ENCODE measurements around the gene RBBP8. TPM values are rescaled to one million over a fixed set of nuclear protein-coding genes. Genes with fewer than 3 reads are reported as not detected.

RBBP8 gene
- total RNA-seq, 1 experiment from 2014 or later = 62.4 TPM

DNA sequence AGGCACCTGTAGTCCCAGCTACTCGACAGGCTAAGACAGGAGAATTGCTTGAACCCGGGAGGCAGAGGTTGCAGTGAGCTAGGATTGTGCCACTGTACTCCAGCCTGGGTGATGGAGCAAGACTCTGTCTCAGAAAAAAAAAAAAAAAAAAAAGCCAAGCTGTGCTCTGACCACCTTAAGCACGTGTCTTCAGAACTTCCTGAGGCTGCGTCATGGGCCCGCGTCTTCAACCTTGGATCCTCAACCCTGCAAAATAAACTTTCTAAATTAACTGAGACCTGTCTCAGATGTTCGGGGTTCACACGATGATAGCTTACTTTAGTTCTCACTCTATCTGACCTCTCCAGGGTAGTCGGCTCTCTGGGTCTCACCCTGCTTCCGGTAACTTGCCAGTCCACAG, 136.4 kb downstream of the RBBP8 start:
- peaks cover 8% of the 10 kb centered on the region for H3K4me1 Mint-ChIP-seq (ENCODE audit: low read depth, unreplicated experiment)
- no peaks in the 10 kb centered on the region for H3K27me3 Mint-ChIP-seq (ENCODE audit: unreplicated experiment)
- intact Hi-C loops (cut with micrococcal nuclease; ENCODE audit: unreplicated experiment) = no loop called here
- no peak overlapping the region for H3K4me3 Mint-ChIP-seq (ENCODE audit: low read depth, unreplicated experiment)
- no peaks in the 10 kb centered on the region for H3K9me3 Mint-ChIP-seq (ENCODE audit: low read depth, unreplicated experiment)
- no peaks in the 10 kb centered on the region for H3K36me3 Mint-ChIP-seq (ENCODE audit: insufficient read depth, unreplicated experiment)
- BruUV-seq (replicated peaks) = no TSS peak
- TF ChIP-seq, protein P1, sequence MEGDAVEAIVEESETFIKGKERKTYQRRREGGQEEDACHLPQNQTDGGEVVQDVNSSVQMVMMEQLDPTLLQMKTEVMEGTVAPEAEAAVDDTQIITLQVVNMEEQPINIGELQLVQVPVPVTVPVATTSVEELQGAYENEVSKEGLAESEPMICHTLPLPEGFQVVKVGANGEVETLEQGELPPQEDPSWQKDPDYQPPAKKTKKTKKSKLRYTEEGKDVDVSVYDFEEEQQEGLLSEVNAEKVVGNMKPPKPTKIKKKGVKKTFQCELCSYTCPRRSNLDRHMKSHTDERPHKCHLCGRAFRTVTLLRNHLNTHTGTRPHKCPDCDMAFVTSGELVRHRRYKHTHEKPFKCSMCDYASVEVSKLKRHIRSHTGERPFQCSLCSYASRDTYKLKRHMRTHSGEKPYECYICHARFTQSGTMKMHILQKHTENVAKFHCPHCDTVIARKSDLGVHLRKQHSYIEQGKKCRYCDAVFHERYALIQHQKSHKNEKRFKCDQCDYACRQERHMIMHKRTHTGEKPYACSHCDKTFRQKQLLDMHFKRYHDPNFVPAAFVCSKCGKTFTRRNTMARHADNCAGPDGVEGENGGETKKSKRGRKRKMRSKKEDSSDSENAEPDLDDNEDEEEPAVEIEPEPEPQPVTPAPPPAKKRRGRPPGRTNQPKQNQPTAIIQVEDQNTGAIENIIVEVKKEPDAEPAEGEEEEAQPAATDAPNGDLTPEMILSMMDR (IDR thresholded peaks at IDR 0.05; ENCODE audit: unreplicated experiment) = no peak
- H3K27ac Mint-ChIP-seq (ENCODE audit: unreplicated experiment) = no peak overlapping the region
- DNase-seq = no peak
- CTCF ChIA-PET = interaction anchor here (0.6 kb wide), 1 partner anchor 20 kb away, joined by 3 read pairs; no protein-coding TSS in a partner anchor

DNA sequence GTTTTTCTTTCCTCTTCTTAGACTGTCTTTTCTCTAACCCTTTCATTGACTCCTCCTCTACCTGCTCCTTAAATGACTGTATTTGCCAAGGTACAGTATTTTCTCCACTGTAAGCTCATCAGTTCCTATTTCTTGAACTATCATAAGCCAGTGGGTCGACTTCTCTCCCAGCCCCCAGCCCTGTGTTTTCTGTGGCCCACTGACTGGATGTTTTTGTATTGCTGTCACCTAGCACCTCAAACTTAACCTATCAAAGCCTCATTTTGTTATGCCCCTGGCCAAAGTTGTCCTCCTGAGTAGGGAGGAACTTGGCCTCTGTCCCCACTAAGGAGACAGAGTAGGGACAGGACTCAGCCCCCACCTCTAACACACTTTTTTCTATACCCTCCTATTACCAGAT, 136.8 kb downstream of the RBBP8 start:
- no TSS peak for BruUV-seq (replicated peaks)
- no peak overlapping the region for H3K27ac Mint-ChIP-seq (ENCODE audit: unreplicated experiment)
- no peak for DNase-seq
- intact Hi-C loops (cut with micrococcal nuclease; ENCODE audit: unreplicated experiment) = loop anchor here (10.0 kb wide), 1 partner anchor 305 kb away; no protein-coding TSS in a partner anchor
- TF ChIP-seq, protein P1 (IDR thresholded peaks at IDR 0.05; ENCODE audit: unreplicated experiment) = no peak
- H3K27me3 Mint-ChIP-seq (ENCODE audit: unreplicated experiment) = no peaks in the 10 kb centered on the region
- CTCF ChIA-PET = interaction anchor here (0.6 kb wide), 1 partner anchor 21 kb away, joined by 3 read pairs; no protein-coding TSS in a partner anchor
- no peak overlapping the region for H3K4me3 Mint-ChIP-seq (ENCODE audit: low read depth, unreplicated experiment)
- H3K9me3 Mint-ChIP-seq (ENCODE audit: low read depth, unreplicated experiment) = no peaks in the 10 kb centered on the region
- H3K36me3 Mint-ChIP-seq (ENCODE audit: insufficient read depth, unreplicated experiment) = no peaks in the 10 kb centered on the region
- peaks cover 8% of the 10 kb centered on the region for H3K4me1 Mint-ChIP-seq (ENCODE audit: low read depth, unreplicated experiment)

DNA sequence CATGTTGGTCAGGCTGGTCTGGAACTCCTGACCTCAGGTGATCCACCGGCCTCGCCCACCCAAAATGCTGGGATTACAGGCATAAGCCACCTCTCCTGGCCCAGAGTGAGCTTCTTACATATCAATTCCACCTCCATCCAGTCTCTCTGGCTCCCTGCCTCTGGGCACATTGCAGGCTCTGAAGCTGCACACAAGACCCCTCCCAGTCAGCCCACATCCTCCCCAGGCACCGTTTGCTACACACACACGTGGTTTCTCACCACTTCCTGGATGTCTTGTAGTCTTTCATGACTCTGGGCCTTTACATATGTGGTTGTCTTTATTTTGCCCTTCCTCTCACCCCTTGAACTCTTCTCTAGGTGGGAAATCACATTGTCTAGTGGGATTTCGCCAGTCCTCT, 138.2 kb downstream of the RBBP8 start:
- CTCF ChIA-PET = interaction anchor here (0.8 kb wide), 1 partner anchor 240 kb away, joined by 3 read pairs; no protein-coding TSS in a partner anchor
- no peak for DNase-seq
- no peaks in the 10 kb centered on the region for H3K27me3 Mint-ChIP-seq (ENCODE audit: unreplicated experiment)

DNA sequence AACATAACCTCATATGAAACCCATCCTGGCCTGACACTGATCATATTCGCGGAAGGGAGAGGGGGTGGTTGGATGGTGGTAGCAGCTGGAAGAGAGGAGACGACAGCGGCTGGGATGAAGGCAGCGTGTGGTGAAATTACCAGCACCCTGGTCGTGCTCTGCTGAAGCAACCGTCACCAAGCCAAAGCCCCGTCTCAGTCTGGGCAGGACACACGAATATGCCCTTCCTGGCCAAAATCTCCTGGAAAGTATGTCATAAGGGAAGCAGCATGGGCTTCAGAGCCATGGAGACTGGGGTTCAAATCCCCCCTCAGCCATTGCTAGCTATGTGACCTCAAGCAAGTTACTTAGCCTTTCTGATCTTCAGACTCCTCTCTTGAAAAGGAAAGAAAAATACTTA, 139.0 kb downstream of the RBBP8 start:
- BruUV-seq (replicated peaks) = no TSS peak
- no peak overlapping the region for H3K27ac Mint-ChIP-seq (ENCODE audit: unreplicated experiment)

More for the DNA sequence above, 138.2 kb downstream of the RBBP8 start:
- TF ChIP-seq, protein P1 (IDR thresholded peaks at IDR 0.05; ENCODE audit: unreplicated experiment) = no peak
- H3K27ac Mint-ChIP-seq (ENCODE audit: unreplicated experiment) = no peak overlapping the region
- H3K4me1 Mint-ChIP-seq (ENCODE audit: low read depth, unreplicated experiment) = peaks cover 8% of the 10 kb centered on the region
- no TSS peak for BruUV-seq (replicated peaks)
- intact Hi-C loops (cut with micrococcal nuclease; ENCODE audit: unreplicated experiment) = loop anchor here (10.0 kb wide), 1 partner anchor 304 kb away; no protein-coding TSS in a partner anchor
- H3K9me3 Mint-ChIP-seq (ENCODE audit: low read depth, unreplicated experiment) = no peaks in the 10 kb centered on the region
- no peaks in the 10 kb centered on the region for H3K36me3 Mint-ChIP-seq (ENCODE audit: insufficient read depth, unreplicated experiment)
- no peak overlapping the region for H3K4me3 Mint-ChIP-seq (ENCODE audit: low read depth, unreplicated experiment)

More for the DNA sequence above, 139.0 kb downstream of the RBBP8 start:
- H3K9me3 Mint-ChIP-seq (ENCODE audit: low read depth, unreplicated experiment) = no peaks in the 10 kb centered on the region
- H3K4me1 Mint-ChIP-seq (ENCODE audit: low read depth, unreplicated experiment) = peaks cover 4% of the 10 kb centered on the region
- no peaks in the 10 kb centered on the region for H3K36me3 Mint-ChIP-seq (ENCODE audit: insufficient read depth, unreplicated experiment)
- H3K27me3 Mint-ChIP-seq (ENCODE audit: unreplicated experiment) = no peaks in the 10 kb centered on the region
- CTCF ChIA-PET = interaction anchor here (0.7 kb wide), 1 partner anchor 233 kb away, joined by 3 read pairs; no protein-coding TSS in a partner anchor
- no peak overlapping the region for H3K4me3 Mint-ChIP-seq (ENCODE audit: low read depth, unreplicated experiment)
- no peak for DNase-seq
- TF ChIP-seq, protein P1 (IDR thresholded peaks at IDR 0.05; ENCODE audit: unreplicated experiment) = no peak
- intact Hi-C loops (cut with micrococcal nuclease; ENCODE audit: unreplicated experiment) = loop anchor here (10.0 kb wide), 1 partner anchor 303 kb away; no protein-coding TSS in a partner anchor
